Neural cell (in vitro differentiated cells): Measurements from ENCODE around the gene SKAP1. TPM values are rescaled to one million over a fixed set of nuclear protein-coding genes. Genes with fewer than 3 reads are reported as not detected.

Experiments
- H2AFZ ChIP-seq: fragments of 200-600, 300-800 bp; sonication (generic), shearing (Covaris generic); 2 replicates; pipeline ENCODE4 v1.6.0; 2014; ENCODE audit warnings: low read depth, mild to moderate bottlenecking, antibody characterized with exemption, low read length, moderate library complexity
- H3F3A ChIP-seq: fragments of 200-600 bp; shearing (Covaris generic); 2 replicates; pipeline ENCODE4 v1.6.1; 2016; ENCODE audit warnings: mild to moderate bottlenecking, moderate library complexity, mixed read lengths, antibody characterized with exemption, low read length; ENCODE audit not compliant: insufficient read depth, poor library complexity, severe bottlenecking
- H3K27ac ChIP-seq: fragments of 200-600, 300-800 bp; sonication (generic), shearing (Covaris generic); 2 replicates; pipeline ENCODE4 v1.5.1; 2014; ENCODE audit warnings: mild to moderate bottlenecking, low read length, moderate library complexity
- H3K27me3 ChIP-seq: fragments of 300-800, 200-600 bp; sonication (generic), shearing (Covaris generic); 2 replicates; pipeline ENCODE4 v1.6.0; 2014; ENCODE audit warnings: mild to moderate bottlenecking, low read depth, low read length, moderate library complexity; ENCODE audit not compliant: insufficient read depth
- H3K36me3 ChIP-seq: fragments of 300-800, 200-600 bp; sonication (generic), shearing (Covaris generic); 2 replicates; pipeline ENCODE4 v1.5.1; 2014; ENCODE audit warnings: mild to moderate bottlenecking, antibody characterized with exemption, low read length, moderate library complexity; ENCODE audit not compliant: insufficient read depth
- H3K4me2 ChIP-seq: fragments of 300-800, 200-600 bp; sonication (generic), shearing (Covaris generic); 2 replicates; pipeline ENCODE4 v1.6.0; 2014; ENCODE audit warnings: mild to moderate bottlenecking, low read length
- H3K4me3 ChIP-seq: fragments of 300-800, 200-600 bp; sonication (generic), shearing (Covaris generic); 2 replicates; pipeline ENCODE4 v1.5.1; 2014; ENCODE audit warnings: mild to moderate bottlenecking, low read length, moderate library complexity
- H3K79me2 ChIP-seq: fragments of 200-600 bp; shearing (Covaris generic); replicated peaks from 2 replicates; pipeline ENCODE4 v1.6.0; 2014; ENCODE audit warnings: mild to moderate bottlenecking, low read length, moderate library complexity; ENCODE audit not compliant: insufficient read depth
- H3K9ac ChIP-seq: fragments of 300-800, 200-600 bp; sonication (generic), shearing (Covaris generic); 2 replicates; pipeline ENCODE4 v1.6.1; 2016; ENCODE audit warnings: mild to moderate bottlenecking, low read length, mixed read lengths
- H3K9me2 ChIP-seq: fragments of 200-600 bp; shearing (Covaris generic); 2 replicates; pipeline ENCODE4 v1.6.1; 2016; ENCODE audit warnings: mild to moderate bottlenecking, low read length, mixed read lengths; ENCODE audit not compliant: insufficient read depth
- H3K9me3 ChIP-seq: fragments of 200-600, 300-800 bp; sonication (generic), shearing (Covaris generic); 2 replicates; pipeline ENCODE4 v1.6.1; 2016; ENCODE audit warnings: mild to moderate bottlenecking, mixed run types, low read length, moderate library complexity, mixed read lengths
- H4K20me1 ChIP-seq: fragments of 200-600 bp; shearing (Covaris generic); 2 replicates; pipeline ENCODE4 v1.6.1; 2016; ENCODE audit warnings: mild to moderate bottlenecking, mixed run types; ENCODE audit not compliant: insufficient read depth
- EP300 ChIP-seq: fragments of 450-650 bp; conservative IDR thresholded peaks from 2 replicates; pipeline ENCODE4 v1.6.1; 2014; ENCODE audit warnings: antibody characterized with exemption, mild to moderate bottlenecking, moderate library complexity; ENCODE audit not compliant: poor library complexity, severe bottlenecking
- EZH2 ChIP-seq: fragments of 200-600, 300-800 bp; shearing (Covaris generic), sonication (generic); IDR thresholded peaks from 2 replicates; pipeline ENCODE4 v1.6.1; 2014; ENCODE audit warnings: antibody characterized with exemption, low read length, borderline replicate concordance, mild to moderate bottlenecking; ENCODE audit not compliant: insufficient read depth, poor library complexity, severe bottlenecking
- MXI1 ChIP-seq: fragments of 450-650 bp; conservative IDR thresholded peaks from 2 replicates; pipeline ENCODE4 v1.6.1; 2014; ENCODE audit warnings: antibody characterized with exemption, mild to moderate bottlenecking; ENCODE audit not compliant: poor library complexity, severe bottlenecking
- POLR2AphosphoS5 ChIP-seq: IDR thresholded peaks from 2 replicates; pipeline ENCODE4 v1.6.1; 2012
- RAD21 ChIP-seq: fragments of 450-650 bp; conservative IDR thresholded peaks from 2 replicates; pipeline ENCODE4 v1.6.1; 2014; ENCODE audit warnings: antibody characterized with exemption, mild to moderate bottlenecking, moderate library complexity
- REST ChIP-seq: IDR thresholded peaks from 2 replicates; pipeline ENCODE4 v1.6.1; 2012; ENCODE audit warnings: borderline replicate concordance
- SMC3 ChIP-seq: fragments of 450-650 bp; conservative IDR thresholded peaks from 2 replicates; pipeline ENCODE4 v1.6.1; 2014; ENCODE audit warnings: antibody characterized with exemption, mild to moderate bottlenecking, moderate library complexity; ENCODE audit not compliant: poor library complexity
- TAF1 ChIP-seq: IDR thresholded peaks from 2 replicates; pipeline ENCODE4 v1.6.1; 2012; ENCODE audit warnings: low read depth
- polyA plus RNA-seq: library from polyadenylated mRNA; depleted of rRNA; stranded (reverse); fragments of >200 nt; gene quantifications from 2 replicates; pipeline ENCODE4 v1.2.3, GENCODE V29; 2014
- TF ChIP-seq, protein P1 (sequence below): fragments of 450-650 bp; IDR thresholded peaks from 2 replicates; pipeline ENCODE4 v1.5.1; 2014; ENCODE audit warnings: antibody characterized with exemption, mild to moderate bottlenecking, moderate library complexity; ENCODE audit not compliant: poor library complexity, severe bottlenecking

The SKAP1 gene
- polyA plus RNA-seq, 1 donor from 2014 or later: 0.63 TPM

- H3K27me3 ChIP-seq: peaks cover 63% of the 10 kb centered on the region
- no peak overlapping the region for H3K4me2 ChIP-seq
- no peak overlapping the region for H3K9ac ChIP-seq
- no peaks in the 10 kb centered on the region for H3K9me2 ChIP-seq
- no peak overlapping the region for H3K4me3 ChIP-seq
- H3K27ac ChIP-seq: no peak overlapping the region
- H3F3A ChIP-seq: no peaks in the 10 kb centered on the region
- no peaks in the 10 kb centered on the region for H3K79me2 ChIP-seq
- no peaks in the 10 kb centered on the region for H3K9me3 ChIP-seq
- no peaks in the 10 kb centered on the region for H4K20me1 ChIP-seq
- no peak for TF ChIP-seq MXI1
- no peak for TF ChIP-seq EP300
- TF ChIP-seq REST: no peak
- TF ChIP-seq, protein P1, sequence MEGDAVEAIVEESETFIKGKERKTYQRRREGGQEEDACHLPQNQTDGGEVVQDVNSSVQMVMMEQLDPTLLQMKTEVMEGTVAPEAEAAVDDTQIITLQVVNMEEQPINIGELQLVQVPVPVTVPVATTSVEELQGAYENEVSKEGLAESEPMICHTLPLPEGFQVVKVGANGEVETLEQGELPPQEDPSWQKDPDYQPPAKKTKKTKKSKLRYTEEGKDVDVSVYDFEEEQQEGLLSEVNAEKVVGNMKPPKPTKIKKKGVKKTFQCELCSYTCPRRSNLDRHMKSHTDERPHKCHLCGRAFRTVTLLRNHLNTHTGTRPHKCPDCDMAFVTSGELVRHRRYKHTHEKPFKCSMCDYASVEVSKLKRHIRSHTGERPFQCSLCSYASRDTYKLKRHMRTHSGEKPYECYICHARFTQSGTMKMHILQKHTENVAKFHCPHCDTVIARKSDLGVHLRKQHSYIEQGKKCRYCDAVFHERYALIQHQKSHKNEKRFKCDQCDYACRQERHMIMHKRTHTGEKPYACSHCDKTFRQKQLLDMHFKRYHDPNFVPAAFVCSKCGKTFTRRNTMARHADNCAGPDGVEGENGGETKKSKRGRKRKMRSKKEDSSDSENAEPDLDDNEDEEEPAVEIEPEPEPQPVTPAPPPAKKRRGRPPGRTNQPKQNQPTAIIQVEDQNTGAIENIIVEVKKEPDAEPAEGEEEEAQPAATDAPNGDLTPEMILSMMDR: no peak
- no peak for TF ChIP-seq POLR2AphosphoS5
- TF ChIP-seq SMC3: no peak
- no peak overlapping the region for H2AFZ ChIP-seq
- no peaks in the 10 kb centered on the region for H3K36me3 ChIP-seq
Measured at GRCh38 chr17:48333034-48333530, 96.9 kb downstream of the SKAP1 start.

- no peaks in the 10 kb centered on the region for H3K36me3 ChIP-seq
- no peaks in the 10 kb centered on the region for H3F3A ChIP-seq
- H3K9ac ChIP-seq: no peak overlapping the region
- H3K27ac ChIP-seq: no peak overlapping the region
- H3K4me2 ChIP-seq: no peak overlapping the region
- no peaks in the 10 kb centered on the region for H3K79me2 ChIP-seq
- no peaks in the 10 kb centered on the region for H3K9me3 ChIP-seq
- H2AFZ ChIP-seq: no peak overlapping the region
- no peak overlapping the region for H3K4me3 ChIP-seq
- no peak for TF ChIP-seq EZH2
- no peak for TF ChIP-seq POLR2AphosphoS5
- no peak for TF ChIP-seq MXI1
- no peak for TF ChIP-seq EP300
- TF ChIP-seq SMC3: no peak
- TF ChIP-seq, protein P1: no peak
- no peak for TF ChIP-seq RAD21
- TF ChIP-seq REST: no peak
- TF ChIP-seq TAF1: no peak
- H3K9me2 ChIP-seq: no peaks in the 10 kb centered on the region
- no peaks in the 10 kb centered on the region for H4K20me1 ChIP-seq
- H3K27me3 ChIP-seq: peaks cover 60% of the 10 kb centered on the region
Measured at GRCh38 chr17:48330887-48331286, 99.1 kb downstream of the SKAP1 start.
